ENCODE results near the gene SLC46A3. TPM values are rescaled to one million over a fixed set of nuclear protein-coding genes. Genes with fewer than 3 reads are reported as not detected.
A peak's percentile ranks its signal among the peaks of the same experiment; 100 is the strongest.

Gene SLC46A3
- total and polyA plus RNA-seq, 2 of the 13 experiments (the other 11 are each of a cell fraction or from before 2014, with no cell fraction given) = not detected

DNA sequence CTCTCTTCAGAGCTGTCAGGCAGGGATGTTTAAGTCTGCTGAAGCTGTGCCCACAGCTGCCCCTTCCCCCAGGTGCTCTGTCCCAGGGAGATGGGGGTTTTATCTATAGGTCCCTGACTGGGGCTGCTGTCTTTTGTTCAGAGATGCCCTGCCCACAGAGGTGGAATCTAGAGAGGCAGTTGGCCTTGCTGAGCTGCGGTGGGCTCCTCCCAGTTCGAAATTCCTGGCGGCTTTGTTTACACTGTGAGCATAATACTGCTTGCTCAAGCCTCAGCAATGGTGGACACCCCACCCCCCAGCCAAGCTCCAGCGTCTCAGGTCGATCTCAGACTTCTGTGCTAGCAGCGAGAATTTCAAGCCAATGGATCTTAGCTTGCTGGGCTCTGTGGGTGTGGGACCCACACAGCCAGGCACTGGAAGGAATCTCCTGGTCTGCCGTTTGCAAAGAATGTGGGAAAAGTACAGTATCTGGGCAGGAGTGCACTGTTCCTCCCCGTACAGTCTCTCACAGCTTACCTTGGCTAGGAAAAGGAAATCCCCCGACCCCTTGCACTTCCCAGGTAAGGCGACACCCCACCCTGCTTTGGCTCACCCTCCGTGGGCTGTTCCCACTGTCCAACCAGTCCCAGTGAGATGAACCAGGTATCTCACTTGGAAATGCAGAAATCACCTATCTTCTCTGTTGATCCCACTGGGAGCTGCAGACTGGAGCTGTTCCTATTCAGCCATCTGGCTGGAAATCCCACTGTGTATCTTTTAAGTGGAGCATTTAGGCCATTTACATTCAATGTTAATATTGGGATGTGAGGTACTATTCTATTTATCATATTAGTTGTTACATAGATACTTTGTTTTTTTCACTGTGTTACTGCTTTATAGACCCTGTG, 24.9 kb downstream of the SLC46A3 start (continued):
- TF ChIP-seq FOXA3 (CRISPR knock-in tag; IDR thresholded peaks at IDR 0.05) = peak; percentile 72
- TF ChIP-seq CEBPB (IDR thresholded peaks at IDR 0.05; ENCODE audit: borderline replicate concordance, low read depth, low read length) = peak; percentile 40; the same call in 1 of the 2 replicates
- TF ChIP-seq, protein P1, sequence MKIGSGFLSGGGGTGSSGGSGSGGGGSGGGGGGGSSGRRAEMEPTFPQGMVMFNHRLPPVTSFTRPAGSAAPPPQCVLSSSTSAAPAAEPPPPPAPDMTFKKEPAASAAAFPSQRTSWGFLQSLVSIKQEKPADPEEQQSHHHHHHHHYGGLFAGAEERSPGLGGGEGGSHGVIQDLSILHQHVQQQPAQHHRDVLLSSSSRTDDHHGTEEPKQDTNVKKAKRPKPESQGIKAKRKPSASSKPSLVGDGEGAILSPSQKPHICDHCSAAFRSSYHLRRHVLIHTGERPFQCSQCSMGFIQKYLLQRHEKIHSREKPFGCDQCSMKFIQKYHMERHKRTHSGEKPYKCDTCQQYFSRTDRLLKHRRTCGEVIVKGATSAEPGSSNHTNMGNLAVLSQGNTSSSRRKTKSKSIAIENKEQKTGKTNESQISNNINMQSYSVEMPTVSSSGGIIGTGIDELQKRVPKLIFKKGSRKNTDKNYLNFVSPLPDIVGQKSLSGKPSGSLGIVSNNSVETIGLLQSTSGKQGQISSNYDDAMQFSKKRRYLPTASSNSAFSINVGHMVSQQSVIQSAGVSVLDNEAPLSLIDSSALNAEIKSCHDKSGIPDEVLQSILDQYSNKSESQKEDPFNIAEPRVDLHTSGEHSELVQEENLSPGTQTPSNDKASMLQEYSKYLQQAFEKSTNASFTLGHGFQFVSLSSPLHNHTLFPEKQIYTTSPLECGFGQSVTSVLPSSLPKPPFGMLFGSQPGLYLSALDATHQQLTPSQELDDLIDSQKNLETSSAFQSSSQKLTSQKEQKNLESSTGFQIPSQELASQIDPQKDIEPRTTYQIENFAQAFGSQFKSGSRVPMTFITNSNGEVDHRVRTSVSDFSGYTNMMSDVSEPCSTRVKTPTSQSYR (CRISPR knock-in tag; IDR thresholded peaks at IDR 0.05; ENCODE audit: borderline replicate concordance) = peak; percentile 70; the same call in 1 of the 2 replicates

DNA sequence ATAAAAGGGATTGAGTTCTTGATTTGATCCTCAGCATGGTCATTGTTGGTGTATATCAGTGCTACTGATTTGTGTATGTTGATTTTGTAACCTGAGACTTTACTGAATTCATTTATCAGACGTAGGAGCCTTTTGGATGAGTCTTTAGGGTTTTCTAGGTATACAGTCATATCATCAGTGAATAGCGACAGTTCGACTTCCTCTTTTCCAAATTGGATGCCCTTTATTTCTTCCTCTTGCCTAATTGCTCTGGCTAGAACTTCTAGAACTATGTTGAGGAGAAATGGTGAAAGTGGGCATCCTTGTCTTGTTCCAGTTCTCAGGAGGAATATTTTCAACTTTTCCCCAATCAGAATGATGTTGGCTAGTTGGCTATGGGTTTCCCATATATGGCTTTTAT, 32.9 kb downstream of the SLC46A3 start:
- Histone ChIP-seq H3K9ac (ENCODE audit: insufficient read depth, low read depth, low read length) (no peak overlapping the region), H3K4me1 (ENCODE audit: insufficient read depth, low read length) (no peaks in the 10 kb centered on the region), H4K20me1 (ENCODE audit: insufficient read depth, low read length) (no peaks in the 10 kb centered on the region), H3K36me3 (replicated peaks in 1 of 2; ENCODE audit: control insufficient read depth in 1 of 2, insufficient read depth in 2 of 2, low read length in 2 of 2) (no peaks in the 10 kb centered on the region), H2AFZ (ENCODE audit: low read length) (no peak overlapping the region), H3K4me3 (replicated peaks in 1 of 3; ENCODE audit: insufficient read depth in 1 of 3, low read depth in 2 of 3, low read length in 3 of 3) (no peak overlapping the region), H3K27ac (ENCODE audit: extremely low read length, insufficient read depth, low read length) (no peak overlapping the region), H3K9me3 (ENCODE audit: low read length) (no peaks in the 10 kb centered on the region), H3K27me3 (ENCODE audit: control insufficient read depth in 1 of 2, insufficient read depth in 2 of 2, low read length in 2 of 2) (no peaks in the 10 kb centered on the region), H3K79me2 (ENCODE audit: insufficient read depth, low read length) (no peaks in the 10 kb centered on the region), H3K4me2 (ENCODE audit: low read depth, low read length) (no peak overlapping the region)
- BruUV-seq (replicated peaks) = no TSS peak
- 30% methylated on average over 3 of the region's 3 CpGs for WGBS (ENCODE audit: low lambda C conversion rate)
- TF ChIP-seq ZNF121 (CRISPR knock-in tag; IDR thresholded peaks at IDR 0.05) = no peak
- no peak for TF ChIP-seq AKAP8 (CRISPR knock-in tag; IDR thresholded peaks at IDR 0.05)
- TF ChIP-seq ZSCAN29 (CRISPR knock-in tag; conservative IDR thresholded peaks at IDR 0.05) = no peak
- no peak for TF ChIP-seq ZNF607 (CRISPR knock-in tag; IDR thresholded peaks at IDR 0.05; ENCODE audit: borderline replicate concordance)
- TF ChIP-seq ZFP41 (CRISPR knock-in tag; IDR thresholded peaks at IDR 0.05; ENCODE audit: borderline replicate concordance) = no peak
- no peak for TF ChIP-seq FOXK2 (IDR thresholded peaks at IDR 0.05)
- DNase-seq (ENCODE audit: low spot score) = no peak
- ChIA-PET POLR2A (no interaction called here), CTCF (ENCODE audit: low intra/inter-chr PET ratio, low total read pairs) (no interaction called here)
- no peak for FAIRE-seq
- intact Hi-C loops (cut with micrococcal nuclease; ENCODE audit: unreplicated experiment) (no loop called here), in situ Hi-C loops (cut with HindIII; ENCODE audit: extremely low pct_ligation_motif_present, low pct_unique_long_range_greater_than_20kb) (no loop called here)
- ATAC-seq = no peak
